Erythroblast (primary cell): ENCODE results near the gene CENPM.

Experiments used
- DNase-seq, 2 experiments: peaks; one replicate each; lab custom pipeline; 2025; lab: John Stamatoyannopoulos, UW
- GATA1 ChIP-seq: IDR thresholded peaks from 2 replicates; pipeline ENCODE4 v1.6.1; 2011; ENCODE audit warnings: low read depth, mild to moderate bottlenecking, control low read depth, low read length, moderate library complexity
- POLR2A ChIP-seq: IDR thresholded peaks from 2 replicates; pipeline ENCODE4 v1.6.1; 2011; ENCODE audit warnings: mild to moderate bottlenecking, low read length

The CENPM gene

GRCh38 chr22:41946629-41947423, at the start of gene CENPM:
Gene CENPM, minus strand, starts transcription at chr22:41947152. Its CDS starts 76 bp downstream, at chr22:41947076.
- TF ChIP-seq POLR2A: peak; percentile 84
- no peak for TF ChIP-seq GATA1
- peak; percentile 96 to 97 for DNase-seq

DNA sequence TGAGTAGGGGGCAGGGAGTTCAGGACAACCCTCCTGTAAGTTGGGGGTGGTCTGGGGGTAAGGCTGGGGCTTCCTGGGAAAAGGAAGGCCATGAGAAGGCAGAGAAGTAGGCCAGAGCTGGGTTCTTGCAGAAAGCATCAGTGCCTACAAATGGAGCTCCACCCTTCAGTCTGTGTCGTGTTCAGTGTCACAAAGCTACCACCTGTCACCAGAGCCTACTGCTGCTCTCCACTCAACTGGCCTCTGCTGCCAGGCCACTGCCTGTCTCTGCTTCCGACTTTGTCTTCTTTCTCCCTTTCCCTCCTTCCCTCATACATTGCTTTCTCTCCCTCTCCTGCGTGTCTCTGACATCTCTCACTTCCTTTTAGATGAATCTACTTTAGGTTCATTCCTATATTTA, 48.3 kb upstream of the CENPM start:
- TF ChIP-seq POLR2A (no peak), GATA1 (no peak)
- no peak for DNase-seq

- no peak for DNase-seq
- TF ChIP-seq POLR2A (no peak), GATA1 (no peak)
Measured at GRCh38 chr22:41992496-41992895, 45.5 kb upstream of the CENPM start.

- DNase-seq: no peak
Measured at GRCh38 chr22:41991111-41991510, 44.2 kb upstream of the CENPM start.

GRCh38 chr22:41989246-41989645, 42.3 kb upstream of the CENPM start:
- TF ChIP-seq POLR2A (no peak), GATA1 (no peak)
- no peak for DNase-seq

More at GRCh38 chr22:41991111-41991510, 44.2 kb upstream of the CENPM start:
- TF ChIP-seq POLR2A: no peak
- TF ChIP-seq GATA1: no peak

DNA sequence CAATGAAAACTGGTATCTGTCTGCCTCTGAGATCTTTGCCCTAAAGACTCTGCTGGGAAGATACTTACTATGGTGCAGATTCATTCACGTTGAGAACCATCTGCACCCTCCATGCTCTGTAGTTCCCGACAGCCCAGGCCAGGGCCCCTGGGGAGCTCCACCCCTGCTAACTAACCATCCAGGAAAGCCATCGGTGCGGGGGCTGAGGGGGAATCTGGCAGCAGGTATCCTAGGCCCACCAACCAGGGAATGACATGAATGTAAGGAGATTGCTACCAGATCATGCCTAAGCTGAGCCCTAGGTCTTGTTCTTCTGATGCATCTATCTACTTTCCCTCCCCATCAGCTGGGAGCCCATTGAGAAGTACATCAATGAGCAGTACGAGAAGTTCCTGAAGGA, 40.3 kb upstream of the CENPM start:
- TF ChIP-seq POLR2A (no peak), GATA1 (no peak)
- no peak for DNase-seq

DNA sequence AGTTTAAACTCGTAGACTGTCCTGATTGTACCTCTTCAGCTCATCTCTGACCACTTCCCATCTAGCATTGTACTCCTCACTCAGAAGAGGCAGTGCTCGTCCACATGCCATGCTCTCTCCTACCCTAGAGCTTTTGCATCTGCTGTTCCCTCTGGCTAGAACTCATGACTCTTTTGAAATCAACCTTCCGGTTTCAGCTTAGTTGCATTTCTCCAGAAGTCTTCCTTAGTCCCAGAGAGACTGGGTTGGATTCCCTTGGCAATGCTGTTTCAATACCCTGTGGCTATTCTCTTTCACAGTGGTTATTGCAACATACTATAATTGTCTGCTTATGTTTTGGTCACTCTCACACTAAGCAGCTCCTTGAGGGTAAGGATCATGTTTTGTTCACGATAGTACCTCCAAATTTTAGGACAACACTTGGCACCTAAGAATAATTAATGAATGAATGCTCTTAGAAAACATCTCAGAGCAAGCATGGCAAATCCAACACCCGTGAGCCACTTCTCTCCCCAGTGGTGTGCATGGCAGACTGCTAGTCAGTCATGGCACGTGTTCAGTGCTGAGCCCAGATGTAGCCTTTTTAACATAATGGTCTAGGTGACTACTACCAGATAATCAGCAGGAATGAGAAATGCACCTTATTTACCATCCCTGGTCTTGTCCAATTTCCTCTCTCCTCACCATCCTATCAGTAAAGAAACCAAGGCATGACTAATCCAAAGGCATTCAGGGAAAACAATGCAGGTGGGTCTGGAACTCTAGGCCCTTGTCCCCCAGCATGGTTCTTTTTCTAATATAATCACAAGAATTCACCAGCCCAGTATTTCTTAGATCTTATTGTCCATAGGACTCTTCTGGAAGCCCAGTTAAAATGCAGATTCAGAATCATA, 36.8 kb upstream of the CENPM start:
- no peak for DNase-seq
- TF ChIP-seq POLR2A: no peak
- no peak for TF ChIP-seq GATA1

- DNase-seq: no peak
- TF ChIP-seq GATA1: no peak
- no peak for TF ChIP-seq POLR2A
Measured at GRCh38 chr22:41982865-41983264, 35.9 kb upstream of the CENPM start.

- TF ChIP-seq GATA1 (no peak), POLR2A (no peak)
- DNase-seq: no peak
Measured at GRCh38 chr22:41979423-41980250, 32.7 kb upstream of the CENPM start.

DNA sequence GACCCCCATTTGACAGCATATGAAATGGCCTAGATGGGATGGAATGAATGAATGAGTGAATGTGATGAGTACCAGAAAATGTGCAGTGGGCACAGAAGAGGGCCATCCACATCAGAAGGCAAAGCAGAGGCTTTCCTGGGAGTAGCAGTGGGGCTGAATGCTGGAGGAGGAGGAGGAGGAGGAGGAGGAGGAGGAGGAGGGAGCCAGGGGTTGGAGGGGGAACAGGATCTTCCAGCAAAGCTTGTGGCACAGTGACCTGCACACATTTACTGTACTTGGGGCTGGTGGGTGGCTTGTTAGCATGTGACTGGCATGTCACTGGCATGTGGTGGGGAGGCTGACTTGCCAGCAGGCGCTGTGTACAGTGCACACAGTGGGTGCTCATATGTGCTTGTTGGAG, 31.8 kb upstream of the CENPM start:
- DNase-seq: no peak
- no peak for TF ChIP-seq POLR2A
- no peak for TF ChIP-seq GATA1

GRCh38 chr22:41976961-41977566, 30.1 kb upstream of the CENPM start:
- DNase-seq: no peak
- TF ChIP-seq GATA1: no peak
- TF ChIP-seq POLR2A: no peak

GRCh38 chr22:41976070-41976901, 29.3 kb upstream of the CENPM start:
- DNase-seq: peak in 1 of 2 experiments; percentile 32
- TF ChIP-seq GATA1 (no peak), POLR2A (no peak)
